ENCODE results near the gene SLC2A3.
"Not testable (repeated sequence)": the region's sequence is repeated elsewhere in the genome, so short reads cannot be mapped to it uniquely, and the experiment has no call there.

DNA sequence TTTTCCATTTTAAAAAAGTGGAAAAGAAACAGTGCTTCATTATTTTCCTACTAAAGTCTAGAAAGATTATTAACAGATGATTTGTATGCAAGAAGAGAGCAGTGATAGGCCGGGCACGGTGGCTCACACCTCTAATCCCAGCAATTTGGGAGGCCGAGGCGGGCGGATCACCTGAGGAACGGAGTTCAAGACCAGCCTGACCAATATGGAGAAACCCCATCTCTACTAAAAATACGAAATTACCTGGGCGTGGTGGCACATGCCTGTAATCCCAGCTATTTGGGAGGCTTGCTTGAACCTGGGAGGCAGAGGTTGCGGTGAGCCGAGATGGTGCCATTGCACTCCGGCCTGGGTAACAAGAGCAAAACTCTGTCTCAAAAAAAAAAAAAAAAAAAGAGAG, 47.0 kb upstream of the SLC2A3 start:
- TF ChIP-seq, protein P1, sequence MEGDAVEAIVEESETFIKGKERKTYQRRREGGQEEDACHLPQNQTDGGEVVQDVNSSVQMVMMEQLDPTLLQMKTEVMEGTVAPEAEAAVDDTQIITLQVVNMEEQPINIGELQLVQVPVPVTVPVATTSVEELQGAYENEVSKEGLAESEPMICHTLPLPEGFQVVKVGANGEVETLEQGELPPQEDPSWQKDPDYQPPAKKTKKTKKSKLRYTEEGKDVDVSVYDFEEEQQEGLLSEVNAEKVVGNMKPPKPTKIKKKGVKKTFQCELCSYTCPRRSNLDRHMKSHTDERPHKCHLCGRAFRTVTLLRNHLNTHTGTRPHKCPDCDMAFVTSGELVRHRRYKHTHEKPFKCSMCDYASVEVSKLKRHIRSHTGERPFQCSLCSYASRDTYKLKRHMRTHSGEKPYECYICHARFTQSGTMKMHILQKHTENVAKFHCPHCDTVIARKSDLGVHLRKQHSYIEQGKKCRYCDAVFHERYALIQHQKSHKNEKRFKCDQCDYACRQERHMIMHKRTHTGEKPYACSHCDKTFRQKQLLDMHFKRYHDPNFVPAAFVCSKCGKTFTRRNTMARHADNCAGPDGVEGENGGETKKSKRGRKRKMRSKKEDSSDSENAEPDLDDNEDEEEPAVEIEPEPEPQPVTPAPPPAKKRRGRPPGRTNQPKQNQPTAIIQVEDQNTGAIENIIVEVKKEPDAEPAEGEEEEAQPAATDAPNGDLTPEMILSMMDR (IDR thresholded peaks at IDR 0.05; ENCODE audit: extremely low read depth in 1 of 2, insufficient read depth in 1 of 2, low read depth in 1 of 2, low read length in 2 of 2) = not testable (repeated sequence)
- TF ChIP-seq POLR2AphosphoS5 (IDR thresholded peaks at IDR 0.05; ENCODE audit: insufficient read depth, low read depth, low read length); POLR2A (IDR thresholded peaks at IDR 0.05; ENCODE audit: low read depth, low read length); MYC (IDR thresholded peaks at IDR 0.05; ENCODE audit: low read depth, low read length); FOS (IDR thresholded peaks at IDR 0.05; ENCODE audit: borderline replicate concordance, insufficient read depth, low read length); EZH2 (IDR thresholded peaks at IDR 0.05; ENCODE audit: borderline replicate concordance, low read depth, low read length, severe bottlenecking); JUN (IDR thresholded peaks at IDR 0.05; ENCODE audit: borderline replicate concordance, insufficient read depth, insufficient read length, low read depth): not testable (repeated sequence)
- TF ChIP-seq, protein P2, sequence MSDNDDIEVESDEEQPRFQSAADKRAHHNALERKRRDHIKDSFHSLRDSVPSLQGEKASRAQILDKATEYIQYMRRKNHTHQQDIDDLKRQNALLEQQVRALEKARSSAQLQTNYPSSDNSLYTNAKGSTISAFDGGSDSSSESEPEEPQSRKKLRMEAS (IDR thresholded peaks at IDR 0.05; ENCODE audit: insufficient read depth, insufficient read length) = not testable (repeated sequence)
